Kidney epithelial cell (primary cell): ENCODE measurements around the gene SLC25A29. TPM values are rescaled to one million over a fixed set of nuclear protein-coding genes. Genes with fewer than 3 reads are reported as not detected.

ENCODE experiments used
- DNase-seq: peaks from one replicate; pipeline ENCODE4 v3.0.0-alpha.2; 2010; ENCODE audit warnings: low read depth
- H3K27me3 ChIP-seq: 2 replicates; pipeline ENCODE4 v1.6.0; 2011; ENCODE audit warnings: low read length; ENCODE audit not compliant: control insufficient read depth, insufficient read depth
- H3K36me3 ChIP-seq: 2 replicates; pipeline ENCODE4 v1.5.1; 2011; ENCODE audit warnings: low read length; ENCODE audit not compliant: control insufficient read depth, insufficient read depth
- H3K4me3 ChIP-seq: 2 replicates; pipeline ENCODE4 v1.5.1; 2011; ENCODE audit warnings: low read depth, mild to moderate bottlenecking, control low read depth, low read length
- CTCF ChIP-seq: IDR thresholded peaks from 2 replicates; pipeline ENCODE4 v1.5.1; 2011; ENCODE audit warnings: mild to moderate bottlenecking, moderate library complexity, low read length, control low read depth, inconsistent platforms; ENCODE audit not compliant: insufficient read depth, poor library complexity, severe bottlenecking
- total RNA-seq: library from RNA; depleted of rRNA; stranded (reverse); fragments of >200 nt; gene quantifications from 2 replicates; pipeline ENCODE4 v1.2.3, GENCODE V29; 2015

Gene SLC25A29
- total RNA-seq, 1 donor from 2014 or later, result 93.7 TPM

GRCh38 chr14:100339766-100340422, 33.6 kb upstream of the SLC25A29 start:
- DNase-seq, result no peak
- no peak for TF ChIP-seq CTCF
- no peaks in the 10 kb centered on the region for H3K27me3 ChIP-seq
- no peak overlapping the region for H3K4me3 ChIP-seq
- H3K36me3 ChIP-seq, result peaks cover 2% of the 10 kb centered on the region

GRCh38 chr14:100336618-100337530, 30.6 kb upstream of the SLC25A29 start:
- no peak overlapping the region for H3K4me3 ChIP-seq
- DNase-seq, result no peak
- H3K36me3 ChIP-seq, result peaks cover 3% of the 10 kb centered on the region
- no peaks in the 10 kb centered on the region for H3K27me3 ChIP-seq
- TF ChIP-seq CTCF, result no peak

- Histone ChIP-seq H3K4me3 (no peak overlapping the region), H3K36me3 (peaks cover 3% of the 10 kb centered on the region)
- TF ChIP-seq CTCF, result no peak
Measured at GRCh38 chr14:100334904-100335303, 28.7 kb upstream of the SLC25A29 start.

GRCh38 chr14:100333827-100334226, 27.6 kb upstream of the SLC25A29 start:
- no peak for DNase-seq
- TF ChIP-seq CTCF, result no peak
- Histone ChIP-seq H3K4me3 (no peak overlapping the region), H3K36me3 (peaks cover 3% of the 10 kb centered on the region), H3K27me3 (no peaks in the 10 kb centered on the region)

More at GRCh38 chr14:100334904-100335303, 28.7 kb upstream of the SLC25A29 start:
- DNase-seq, result no peak
- no peaks in the 10 kb centered on the region for H3K27me3 ChIP-seq

DNA sequence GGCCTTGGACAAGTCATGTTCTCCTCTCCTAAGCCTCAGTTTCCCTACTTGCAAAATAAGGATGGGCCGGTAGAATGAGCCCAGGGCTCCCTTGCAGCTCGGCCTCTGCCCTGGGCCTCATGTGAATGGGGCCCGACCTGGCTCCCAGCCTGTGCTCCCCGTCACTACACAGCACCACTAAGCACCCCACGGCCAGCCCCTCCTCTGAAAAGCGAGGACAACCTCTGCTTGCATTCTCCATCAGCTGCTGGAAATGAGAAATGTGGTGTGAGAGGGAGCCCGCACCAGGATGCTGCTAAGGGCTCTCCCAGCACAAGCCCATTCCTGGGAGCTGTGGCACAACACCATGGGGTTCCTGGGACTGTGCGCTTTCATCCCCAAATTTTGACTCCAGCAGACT, 27.1 kb upstream of the SLC25A29 start:
- DNase-seq, result no peak
- Histone ChIP-seq H3K4me3 (no peak overlapping the region), H3K36me3 (peaks cover 3% of the 10 kb centered on the region), H3K27me3 (no peaks in the 10 kb centered on the region)
- TF ChIP-seq CTCF, result no peak
